ENCODE results near the gene ZNF578.

DNA sequence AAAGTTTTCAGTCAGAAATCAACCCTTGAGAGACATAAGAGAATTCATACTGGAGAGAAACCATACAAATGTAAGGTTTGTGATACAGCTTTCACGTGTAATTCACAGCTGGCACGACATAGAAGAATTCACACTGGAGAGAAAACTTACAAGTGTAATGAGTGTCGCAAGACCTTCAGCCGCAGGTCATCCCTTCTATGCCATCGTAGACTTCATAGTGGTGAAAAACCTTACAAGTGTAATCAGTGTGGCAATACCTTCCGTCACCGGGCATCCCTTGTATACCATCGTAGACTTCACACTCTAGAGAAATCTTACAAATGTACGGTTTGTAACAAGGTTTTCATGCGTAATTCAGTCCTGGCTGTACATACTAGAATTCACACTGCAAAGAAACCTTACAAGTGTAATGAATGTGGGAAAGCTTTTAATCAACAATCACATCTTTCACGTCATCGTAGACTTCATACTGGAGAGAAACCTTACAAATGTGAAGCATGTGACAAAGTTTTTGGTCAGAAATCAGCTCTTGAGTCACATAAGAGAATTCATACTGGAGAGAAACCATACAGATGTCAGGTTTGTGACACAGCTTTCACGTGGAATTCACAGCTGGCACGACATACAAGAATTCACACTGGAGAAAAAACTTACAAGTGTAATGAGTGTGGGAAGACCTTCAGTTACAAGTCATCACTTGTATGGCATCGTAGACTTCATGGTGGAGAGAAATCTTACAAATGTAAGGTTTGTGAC is 101.0 kb downstream of the ZNF578 start:
- TF ChIP-seq, protein P1, sequence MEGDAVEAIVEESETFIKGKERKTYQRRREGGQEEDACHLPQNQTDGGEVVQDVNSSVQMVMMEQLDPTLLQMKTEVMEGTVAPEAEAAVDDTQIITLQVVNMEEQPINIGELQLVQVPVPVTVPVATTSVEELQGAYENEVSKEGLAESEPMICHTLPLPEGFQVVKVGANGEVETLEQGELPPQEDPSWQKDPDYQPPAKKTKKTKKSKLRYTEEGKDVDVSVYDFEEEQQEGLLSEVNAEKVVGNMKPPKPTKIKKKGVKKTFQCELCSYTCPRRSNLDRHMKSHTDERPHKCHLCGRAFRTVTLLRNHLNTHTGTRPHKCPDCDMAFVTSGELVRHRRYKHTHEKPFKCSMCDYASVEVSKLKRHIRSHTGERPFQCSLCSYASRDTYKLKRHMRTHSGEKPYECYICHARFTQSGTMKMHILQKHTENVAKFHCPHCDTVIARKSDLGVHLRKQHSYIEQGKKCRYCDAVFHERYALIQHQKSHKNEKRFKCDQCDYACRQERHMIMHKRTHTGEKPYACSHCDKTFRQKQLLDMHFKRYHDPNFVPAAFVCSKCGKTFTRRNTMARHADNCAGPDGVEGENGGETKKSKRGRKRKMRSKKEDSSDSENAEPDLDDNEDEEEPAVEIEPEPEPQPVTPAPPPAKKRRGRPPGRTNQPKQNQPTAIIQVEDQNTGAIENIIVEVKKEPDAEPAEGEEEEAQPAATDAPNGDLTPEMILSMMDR (IDR thresholded peaks at IDR 0.05; ENCODE audit: insufficient read depth, low read length, poor library complexity, severe bottlenecking): no peak
- no peak for TF ChIP-seq EZH2phosphoT487 (conservative IDR thresholded peaks at IDR 0.05; ENCODE audit: low read length)
